HepG2 (cell line): Measurements from ENCODE around the gene MLLT11. TPM values are rescaled to one million over a fixed set of nuclear protein-coding genes. Genes with fewer than 3 reads are reported as not detected.

Experiments
- ARNT ChIP-seq: fragments of 450-650 bp; IDR thresholded peaks from 2 replicates; pipeline ENCODE4 v1.6.1; 2017
- ARNT2 ChIP-seq: sonication (generic); formaldehyde crosslinking; IDR thresholded peaks from 2 replicates; pipeline ENCODE4 v1.8.0; 2022; ENCODE audit warnings: mild to moderate bottlenecking, low read depth, missing genetic modification reagents, moderate library complexity
- ATF7-NPFF ChIP-seq: sonication (generic); formaldehyde crosslinking; IDR thresholded peaks from 2 replicates; pipeline ENCODE4 v1.8.1; 2023; ENCODE audit warnings: mild to moderate bottlenecking, low read depth, missing genetic modification reagents, moderate library complexity
- CEBPG ChIP-seq: IDR thresholded peaks from 2 replicates; pipeline ENCODE4 v1.6.1; 2016
- DR1 ChIP-seq: sonication (generic); formaldehyde crosslinking; IDR thresholded peaks from 2 replicates; pipeline ENCODE4 v1.8.0; 2021; ENCODE audit warnings: mild to moderate bottlenecking, missing genetic modification reagents, inconsistent platforms
- EHMT2 ChIP-seq: fragments of 200-600 bp; sonication (generic); IDR thresholded peaks from 2 replicates; pipeline ENCODE4 v1.7.0; 2017; ENCODE audit warnings: antibody characterized with exemption, low read depth, low read length, borderline replicate concordance
- MAFG ChIP-seq: sonication (generic); formaldehyde crosslinking; IDR thresholded peaks from 2 replicates; pipeline ENCODE4 v1.5.1; 2020; ENCODE audit warnings: mild to moderate bottlenecking, missing genetic modification reagents
- PCBP2 ChIP-seq: fragments of 200-400 bp; formaldehyde crosslinking; optimal IDR thresholded peaks from 2 replicates; pipeline ENCODE3; 2018; ENCODE audit warnings: low read length, low read depth; ENCODE audit not compliant: poor library complexity, severe bottlenecking
- POLR2G ChIP-seq: fragments of 200-400 bp; formaldehyde crosslinking; IDR thresholded peaks from 2 replicates; pipeline ENCODE4 v1.6.1; 2018; ENCODE audit warnings: mild to moderate bottlenecking, low read depth, low read length, moderate library complexity
- SCMH1 ChIP-seq: sonication (generic); formaldehyde crosslinking; IDR thresholded peaks from 2 replicates; pipeline ENCODE4 v1.9.0; 2021; ENCODE audit warnings: missing genetic modification reagents, mild to moderate bottlenecking, borderline replicate concordance
- SETDB1 ChIP-seq: sonication (generic); formaldehyde crosslinking; IDR thresholded peaks from 2 replicates; pipeline ENCODE4 v1.5.1; 2020; ENCODE audit warnings: missing genetic modification reagents, mild to moderate bottlenecking, borderline replicate concordance
- U2AF1 ChIP-seq: fragments of 200-400 bp; formaldehyde crosslinking; optimal IDR thresholded peaks from 2 replicates; pipeline ENCODE3; 2017; ENCODE audit warnings: mild to moderate bottlenecking, low read depth, low read length
- ZFP37 ChIP-seq: sonication (generic); formaldehyde crosslinking; IDR thresholded peaks from 2 replicates; pipeline ENCODE4 v1.4.0; 2020; ENCODE audit warnings: missing genetic modification reagents, borderline replicate concordance
- ZKSCAN8 ChIP-seq: IDR thresholded peaks from 2 replicates; pipeline ENCODE4 v1.6.1; 2016; ENCODE audit warnings: borderline replicate concordance, missing genetic modification reagents, missing compliant biosample characterization
- ZNF274 ChIP-seq: sonication (generic); formaldehyde crosslinking; IDR thresholded peaks from 2 replicates; pipeline ENCODE4 v1.5.1; 2020; ENCODE audit warnings: mild to moderate bottlenecking, missing genetic modification reagents
- ZNF34 ChIP-seq: sonication (generic); formaldehyde crosslinking; IDR thresholded peaks from 2 replicates; pipeline ENCODE4 v1.4.0; 2020; ENCODE audit warnings: mild to moderate bottlenecking, missing genetic modification reagents, borderline replicate concordance
- ZNF569 ChIP-seq: sonication (generic); formaldehyde crosslinking; IDR thresholded peaks from 2 replicates; pipeline ENCODE4 v1.5.0; 2020; ENCODE audit warnings: mild to moderate bottlenecking, missing genetic modification reagents, moderate library complexity, borderline replicate concordance
- ZNF619 ChIP-seq: sonication (generic); formaldehyde crosslinking; IDR thresholded peaks from 2 replicates; pipeline ENCODE4 v1.4.0; 2020; ENCODE audit warnings: mild to moderate bottlenecking, missing genetic modification reagents
- ZNF75D ChIP-seq: sonication (generic); formaldehyde crosslinking; IDR thresholded peaks from 2 replicates; pipeline ENCODE4 v1.8.1; 2023; ENCODE audit warnings: missing genetic modification reagents, mild to moderate bottlenecking, borderline replicate concordance
- ZNF761 ChIP-seq: sonication (generic); formaldehyde crosslinking; conservative IDR thresholded peaks from 2 replicates; pipeline ENCODE4 v1.4.0; 2020; ENCODE audit warnings: mild to moderate bottlenecking, missing genetic modification reagents
- ZNF788 ChIP-seq: sonication (generic); formaldehyde crosslinking; IDR thresholded peaks from 2 replicates; pipeline ENCODE4 v1.5.0; 2020; ENCODE audit warnings: mild to moderate bottlenecking, missing genetic modification reagents, borderline replicate concordance
- polyA plus RNA-seq, 8 experiments: library from polyadenylated mRNA; depleted of rRNA in 3 of 8; stranded (reverse) in 7 of 8; unstranded in 1 of 8; fragments of >200 nt; fragmentation: Illumina TruSeq in 4 of 8; extraction: Trizol in 4 of 8; gene quantifications; 2 replicates each; pipeline versions ENCODE4 v1.2.1 to v1.2.3, GENCODE V29; 2011 to 2016; ENCODE audit warnings: low read depth in 4 of 8, missing spikeins in 1 of 8, mixed read lengths in 1 of 8; ENCODE audit not compliant: insufficient read depth in 1 of 8
- total RNA-seq, 5 experiments: library from RNA; depleted of rRNA; stranded (reverse); fragments of >200 nt; fragmentation: Illumina TruSeq; extraction: Trizol; gene quantifications; 2 replicates each; pipeline ENCODE4 v1.2.3, GENCODE V29; 2016; ENCODE audit warnings: low read depth in 1 of 5
- TF ChIP-seq, protein P1 (sequence below): sonication (generic); formaldehyde crosslinking; IDR thresholded peaks from 2 replicates; pipeline ENCODE4 v1.5.0; 2020; ENCODE audit warnings: mild to moderate bottlenecking, missing genetic modification reagents, moderate library complexity
- TF ChIP-seq, protein P2 (sequence below): sonication (generic); formaldehyde crosslinking; IDR thresholded peaks from 2 replicates; pipeline ENCODE4 v1.5.1; 2020; ENCODE audit warnings: missing genetic modification reagents, mild to moderate bottlenecking, borderline replicate concordance
- TF ChIP-seq, protein P3 (sequence below): sonication (generic); formaldehyde crosslinking; IDR thresholded peaks from 2 replicates; pipeline ENCODE4 v1.4.0; 2020; ENCODE audit warnings: missing genetic modification reagents

Gene MLLT11
- total and polyA plus RNA-seq, 2 of the 13 experiments (the other 11 are each of a cell fraction or from before 2014, with no cell fraction given): 0.21 to 0.22 TPM

DNA sequence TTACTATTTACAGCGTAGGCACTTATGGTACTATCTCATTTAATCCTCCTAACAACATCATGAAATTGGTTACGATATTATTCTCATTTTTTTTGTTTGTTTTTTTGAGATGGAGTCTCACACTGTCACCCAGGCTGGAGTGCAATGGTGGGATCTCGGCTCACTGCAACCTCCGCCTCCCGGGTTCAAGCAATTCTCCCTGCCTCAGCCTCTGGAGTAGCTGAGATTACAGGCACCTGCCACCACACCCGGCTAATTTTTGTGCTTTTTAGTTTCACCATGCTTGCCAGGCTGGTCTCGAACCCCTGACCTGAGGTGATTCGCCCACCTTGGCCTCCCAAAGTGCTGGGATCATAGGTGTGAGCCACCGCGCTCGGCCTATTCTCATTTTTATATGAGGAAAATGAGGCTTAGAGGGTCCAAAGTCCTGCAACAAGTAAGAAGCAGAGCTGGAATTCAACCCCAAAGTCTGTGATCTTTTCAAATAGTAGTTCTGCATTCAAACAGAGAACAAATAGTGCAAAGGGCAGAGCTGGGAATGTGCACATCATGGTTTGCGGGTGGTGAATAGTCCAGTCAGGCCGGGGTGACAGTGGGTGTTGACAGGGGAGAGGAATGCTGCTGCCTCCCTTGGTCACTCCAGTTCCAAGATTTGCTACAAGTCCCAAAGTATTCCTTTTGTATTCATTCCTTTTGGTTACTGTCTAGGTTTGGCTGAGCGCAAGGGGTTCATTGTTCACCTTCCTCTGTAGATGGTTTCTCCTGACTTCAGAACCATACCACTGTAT, 47.3 kb upstream of the MLLT11 start (continued):
- peak; percentile 54; the same call in 1 of the 2 replicates for TF ChIP-seq ZKSCAN8 (CRISPR knock-in tag)
- TF ChIP-seq, protein P1, sequence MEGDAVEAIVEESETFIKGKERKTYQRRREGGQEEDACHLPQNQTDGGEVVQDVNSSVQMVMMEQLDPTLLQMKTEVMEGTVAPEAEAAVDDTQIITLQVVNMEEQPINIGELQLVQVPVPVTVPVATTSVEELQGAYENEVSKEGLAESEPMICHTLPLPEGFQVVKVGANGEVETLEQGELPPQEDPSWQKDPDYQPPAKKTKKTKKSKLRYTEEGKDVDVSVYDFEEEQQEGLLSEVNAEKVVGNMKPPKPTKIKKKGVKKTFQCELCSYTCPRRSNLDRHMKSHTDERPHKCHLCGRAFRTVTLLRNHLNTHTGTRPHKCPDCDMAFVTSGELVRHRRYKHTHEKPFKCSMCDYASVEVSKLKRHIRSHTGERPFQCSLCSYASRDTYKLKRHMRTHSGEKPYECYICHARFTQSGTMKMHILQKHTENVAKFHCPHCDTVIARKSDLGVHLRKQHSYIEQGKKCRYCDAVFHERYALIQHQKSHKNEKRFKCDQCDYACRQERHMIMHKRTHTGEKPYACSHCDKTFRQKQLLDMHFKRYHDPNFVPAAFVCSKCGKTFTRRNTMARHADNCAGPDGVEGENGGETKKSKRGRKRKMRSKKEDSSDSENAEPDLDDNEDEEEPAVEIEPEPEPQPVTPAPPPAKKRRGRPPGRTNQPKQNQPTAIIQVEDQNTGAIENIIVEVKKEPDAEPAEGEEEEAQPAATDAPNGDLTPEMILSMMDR (CRISPR knock-in tag): no peak
- no peak for TF ChIP-seq SCMH1
- peak; percentile 71; the same call in 1 of the 2 replicates for TF ChIP-seq POLR2G
- TF ChIP-seq, protein P2, sequence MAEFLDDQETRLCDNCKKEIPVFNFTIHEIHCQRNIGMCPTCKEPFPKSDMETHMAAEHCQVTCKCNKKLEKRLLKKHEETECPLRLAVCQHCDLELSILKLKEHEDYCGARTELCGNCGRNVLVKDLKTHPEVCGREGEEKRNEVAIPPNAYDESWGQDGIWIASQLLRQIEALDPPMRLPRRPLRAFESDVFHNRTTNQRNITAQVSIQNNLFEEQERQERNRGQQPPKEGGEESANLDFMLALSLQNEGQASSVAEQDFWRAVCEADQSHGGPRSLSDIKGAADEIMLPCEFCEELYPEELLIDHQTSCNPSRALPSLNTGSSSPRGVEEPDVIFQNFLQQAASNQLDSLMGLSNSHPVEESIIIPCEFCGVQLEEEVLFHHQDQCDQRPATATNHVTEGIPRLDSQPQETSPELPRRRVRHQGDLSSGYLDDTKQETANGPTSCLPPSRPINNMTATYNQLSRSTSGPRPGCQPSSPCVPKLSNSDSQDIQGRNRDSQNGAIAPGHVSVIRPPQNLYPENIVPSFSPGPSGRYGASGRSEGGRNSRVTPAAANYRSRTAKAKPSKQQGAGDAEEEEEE (CRISPR knock-in tag): no peak
- no peak for TF ChIP-seq U2AF1
- no peak for TF ChIP-seq EHMT2
- no peak; the same call in 1 of the 2 replicates for TF ChIP-seq CEBPG
- TF ChIP-seq ARNT: no peak
- TF ChIP-seq DR1 (CRISPR knock-in tag): no peak
- no peak for TF ChIP-seq ZNF75D (CRISPR knock-in tag)
- no peak for TF ChIP-seq ZNF569 (CRISPR knock-in tag)
- TF ChIP-seq, protein P3, sequence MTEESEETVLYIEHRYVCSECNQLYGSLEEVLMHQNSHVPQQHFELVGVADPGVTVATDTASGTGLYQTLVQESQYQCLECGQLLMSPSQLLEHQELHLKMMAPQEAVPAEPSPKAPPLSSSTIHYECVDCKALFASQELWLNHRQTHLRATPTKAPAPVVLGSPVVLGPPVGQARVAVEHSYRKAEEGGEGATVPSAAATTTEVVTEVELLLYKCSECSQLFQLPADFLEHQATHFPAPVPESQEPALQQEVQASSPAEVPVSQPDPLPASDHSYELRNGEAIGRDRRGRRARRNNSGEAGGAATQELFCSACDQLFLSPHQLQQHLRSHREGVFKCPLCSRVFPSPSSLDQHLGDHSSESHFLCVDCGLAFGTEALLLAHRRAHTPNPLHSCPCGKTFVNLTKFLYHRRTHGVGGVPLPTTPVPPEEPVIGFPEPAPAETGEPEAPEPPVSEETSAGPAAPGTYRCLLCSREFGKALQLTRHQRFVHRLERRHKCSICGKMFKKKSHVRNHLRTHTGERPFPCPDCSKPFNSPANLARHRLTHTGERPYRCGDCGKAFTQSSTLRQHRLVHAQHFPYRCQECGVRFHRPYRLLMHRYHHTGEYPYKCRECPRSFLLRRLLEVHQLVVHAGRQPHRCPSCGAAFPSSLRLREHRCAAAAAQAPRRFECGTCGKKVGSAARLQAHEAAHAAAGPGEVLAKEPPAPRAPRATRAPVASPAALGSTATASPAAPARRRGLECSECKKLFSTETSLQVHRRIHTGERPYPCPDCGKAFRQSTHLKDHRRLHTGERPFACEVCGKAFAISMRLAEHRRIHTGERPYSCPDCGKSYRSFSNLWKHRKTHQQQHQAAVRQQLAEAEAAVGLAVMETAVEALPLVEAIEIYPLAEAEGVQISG (CRISPR knock-in tag): peak; percentile 73; the same call in 1 of the 2 replicates
- TF ChIP-seq ZNF619: no peak
- TF ChIP-seq ZFP37: no peak
- no peak for TF ChIP-seq ATF7-NPFF
- no peak for TF ChIP-seq SETDB1 (CRISPR knock-in tag)
- no peak for TF ChIP-seq ZNF34 (CRISPR knock-in tag)
- TF ChIP-seq ZNF274 (CRISPR knock-in tag): no peak
- TF ChIP-seq ARNT2 (CRISPR knock-in tag): 0 out of 2 replicates have a peak, but pooled peaks have one; percentile 30
- TF ChIP-seq MAFG (CRISPR knock-in tag): no peak
- TF ChIP-seq ZNF761: no peak
- no peak for TF ChIP-seq PCBP2
- no peak; the same call in 1 of the 2 replicates for TF ChIP-seq ZNF788 (CRISPR knock-in tag)
